HFF-Myc (cell line): ENCODE data around the gene KIF2C.

Experiments used
- DNase-seq: peaks from one replicate; pipeline ENCODE4 v3.0.0-alpha.2; 2011; ENCODE audit warnings: low read depth; ENCODE audit errors: extremely low read depth
- H3K4me3 ChIP-seq: replicated peaks from 2 replicates; pipeline ENCODE4 v1.5.1; 2011; ENCODE audit warnings: low read depth, mild to moderate bottlenecking, control low read depth, low read length
- TF ChIP-seq, protein P1 (sequence below): IDR thresholded peaks from 2 replicates; pipeline ENCODE4 v1.5.1; 2012; ENCODE audit warnings: mild to moderate bottlenecking, low read depth, low read length, control low read depth; ENCODE audit errors: missing control alignments

The KIF2C gene

DNA sequence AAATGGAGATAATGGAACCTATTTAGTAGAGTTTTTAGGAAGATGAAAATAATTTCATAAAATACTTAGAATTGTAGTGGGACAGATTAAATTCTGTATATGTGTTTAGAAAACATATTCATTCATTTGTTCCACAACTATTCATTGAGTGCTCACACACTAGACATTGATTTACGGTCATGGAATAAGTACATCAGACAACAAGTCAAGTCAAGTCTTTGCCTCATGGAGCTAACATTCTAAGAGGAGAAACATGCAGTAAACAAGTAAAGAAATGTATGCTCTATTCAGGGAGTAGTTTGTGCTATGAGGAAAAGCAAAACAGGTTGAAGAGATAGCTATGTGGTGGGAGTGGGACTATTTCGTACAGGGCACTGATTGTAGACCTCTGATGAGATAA, 77.7 kb downstream of the KIF2C start:
- TF ChIP-seq, protein P1, sequence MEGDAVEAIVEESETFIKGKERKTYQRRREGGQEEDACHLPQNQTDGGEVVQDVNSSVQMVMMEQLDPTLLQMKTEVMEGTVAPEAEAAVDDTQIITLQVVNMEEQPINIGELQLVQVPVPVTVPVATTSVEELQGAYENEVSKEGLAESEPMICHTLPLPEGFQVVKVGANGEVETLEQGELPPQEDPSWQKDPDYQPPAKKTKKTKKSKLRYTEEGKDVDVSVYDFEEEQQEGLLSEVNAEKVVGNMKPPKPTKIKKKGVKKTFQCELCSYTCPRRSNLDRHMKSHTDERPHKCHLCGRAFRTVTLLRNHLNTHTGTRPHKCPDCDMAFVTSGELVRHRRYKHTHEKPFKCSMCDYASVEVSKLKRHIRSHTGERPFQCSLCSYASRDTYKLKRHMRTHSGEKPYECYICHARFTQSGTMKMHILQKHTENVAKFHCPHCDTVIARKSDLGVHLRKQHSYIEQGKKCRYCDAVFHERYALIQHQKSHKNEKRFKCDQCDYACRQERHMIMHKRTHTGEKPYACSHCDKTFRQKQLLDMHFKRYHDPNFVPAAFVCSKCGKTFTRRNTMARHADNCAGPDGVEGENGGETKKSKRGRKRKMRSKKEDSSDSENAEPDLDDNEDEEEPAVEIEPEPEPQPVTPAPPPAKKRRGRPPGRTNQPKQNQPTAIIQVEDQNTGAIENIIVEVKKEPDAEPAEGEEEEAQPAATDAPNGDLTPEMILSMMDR: no peak
- H3K4me3 ChIP-seq: no peak overlapping the region
- DNase-seq: no peak
